ENCODE data around the gene RGS7. TPM values are rescaled to one million over a fixed set of nuclear protein-coding genes. Genes with fewer than 3 reads are reported as not detected.

Gene RGS7
- total RNA-seq, 1 experiment from 2014 or later: 1.5 TPM

GRCh38 chr1:241213139-241213538 is 143.9 kb downstream of the RGS7 start:
- no peak overlapping the region for H3K27ac Mint-ChIP-seq
- no peak overlapping the region for H3T11ph ChIP-seq (ENCODE audit: low read length)
- no peaks in the 10 kb centered on the region for H3K36me3 Mint-ChIP-seq (ENCODE audit: insufficient read depth in 1 of 3, low read depth in 3 of 3)
- no peak overlapping the region for H3K4me2 ChIP-seq (ENCODE audit: insufficient read depth, insufficient read length, low read length)
- H3K9me3 ChIP-seq (ENCODE audit: control insufficient read depth, low read depth, low read length): no peaks in the 10 kb centered on the region
- no peaks in the 10 kb centered on the region for H3K27me3 Mint-ChIP-seq (ENCODE audit: low read depth)
- no peak overlapping the region for H2AFZ ChIP-seq (ENCODE audit: low read length)
- H3K23me2 ChIP-seq (ENCODE audit: insufficient read length, low read depth, low read length, poor library complexity, severe bottlenecking): no peaks in the 10 kb centered on the region
- no peaks in the 10 kb centered on the region for H3K27me3 ChIP-seq (ENCODE audit: insufficient read depth, low read length)
- H2BK15ac ChIP-seq (ENCODE audit: low read depth, low read length): no peak overlapping the region
- no peaks in the 10 kb centered on the region for H3K79me2 ChIP-seq (ENCODE audit: insufficient read depth, low read length)
- no peak overlapping the region for H4K5ac ChIP-seq (ENCODE audit: insufficient read length, low read depth, low read length)
- H3K14ac ChIP-seq (ENCODE audit: insufficient read depth, low read length): no peak overlapping the region
- no peak overlapping the region for H3K4ac ChIP-seq (ENCODE audit: low read depth, low read length)
- H3K56ac ChIP-seq (ENCODE audit: insufficient read length, low read depth, low read length): no peak overlapping the region
- no peaks in the 10 kb centered on the region; a peak in 1 of 5 replicates for H3K9me3 Mint-ChIP-seq
- no peak overlapping the region for H2BK12ac ChIP-seq (ENCODE audit: insufficient read length, low read depth, low read length)
- no peak overlapping the region for H3K27ac ChIP-seq (ENCODE audit: insufficient read length, low read depth, low read length)
- no peaks in the 10 kb centered on the region for H4K20me1 ChIP-seq (ENCODE audit: control insufficient read depth, insufficient read depth, insufficient read length)
- no CpG with 5 or more reads among the region's 8 CpGs for WGBS (ENCODE audit: extremely low coverage, insufficient read length, low lambda C conversion rate)
- H2BK5ac ChIP-seq (ENCODE audit: insufficient read length, low read length): no peak overlapping the region
- peaks cover 10 to 16% of the 10 kb centered on the region in 2 experiments for H3K4me1 Mint-ChIP-seq
- H3K23ac ChIP-seq (ENCODE audit: insufficient read length, low read depth, low read length): no peak overlapping the region
- H4K91ac ChIP-seq (ENCODE audit: insufficient read length, low read depth, low read length): no peak overlapping the region
- no peak overlapping the region for H4K8ac ChIP-seq (replicated peaks; ENCODE audit: insufficient read length, low read depth, low read length)
- H2BK120ac ChIP-seq (ENCODE audit: low read depth, low read length, poor library complexity, severe bottlenecking): no peak overlapping the region
- H3K4me3 Mint-ChIP-seq: no peak overlapping the region
- H3K4me1 ChIP-seq (ENCODE audit: insufficient read depth, low read length): peaks cover 2% of the 10 kb centered on the region
- no peak for TF ChIP-seq CTCF (conservative IDR thresholded peaks at IDR 0.05)
- no peak for DNase-seq
- no peak overlapping the region for H3K9ac ChIP-seq (ENCODE audit: extremely low read depth, insufficient read length, low read length)
- H2BK20ac ChIP-seq (ENCODE audit: low read depth, low read length, poor library complexity, severe bottlenecking): no peak overlapping the region
- no peaks in the 10 kb centered on the region for H3K79me1 ChIP-seq (ENCODE audit: insufficient read depth, low read depth, low read length, poor library complexity, severe bottlenecking)
- no peak overlapping the region for H2AK5ac ChIP-seq (ENCODE audit: insufficient read length, low read length)
- H3K18ac ChIP-seq (ENCODE audit: insufficient read length, low read depth, low read length): no peak overlapping the region
